ENCODE measurements around the gene AUTS2.

AUTS2 gene

GRCh38 chr7:69937097-69937496 is 338.8 kb downstream of the AUTS2 start:
- Mint-ChIP-seq H3K27me3 (ENCODE audit: low read depth) (no peaks in the 10 kb centered on the region), H3K4me3 (no peak overlapping the region), H3K9me3 (no peaks in the 10 kb centered on the region), H3K27ac (no peak overlapping the region), H3K36me3 (ENCODE audit: low read depth) (no peaks in the 10 kb centered on the region), H3K4me1 (peaks cover 31% of the 10 kb centered on the region)
- TF ChIP-seq CTCF (IDR thresholded peaks at IDR 0.05; ENCODE audit: unreplicated experiment in 3 of 3): no peak

- no peaks in the 10 kb centered on the region for H3K9me3 Mint-ChIP-seq
- no peak overlapping the region for H3K27ac Mint-ChIP-seq
- H3K4me1 Mint-ChIP-seq: peaks cover 30% of the 10 kb centered on the region
- H3K36me3 Mint-ChIP-seq (ENCODE audit: low read depth): no peaks in the 10 kb centered on the region
- H3K4me3 Mint-ChIP-seq: no peak overlapping the region
- no peak for TF ChIP-seq CTCF (IDR thresholded peaks at IDR 0.05; ENCODE audit: unreplicated experiment in 3 of 3)
- H3K27me3 Mint-ChIP-seq (ENCODE audit: low read depth): no peaks in the 10 kb centered on the region
Observed at GRCh38 chr7:69939317-69939716, 341.0 kb downstream of the AUTS2 start.

- H3K27ac Mint-ChIP-seq: no peak overlapping the region
- no peak for TF ChIP-seq CTCF (IDR thresholded peaks at IDR 0.05; ENCODE audit: unreplicated experiment in 3 of 3)
Observed at GRCh38 chr7:69941077-69941651, 342.9 kb downstream of the AUTS2 start.

GRCh38 chr7:69942573-69942972 is 344.3 kb downstream of the AUTS2 start:
- Mint-ChIP-seq H3K27ac (no peak overlapping the region), H3K4me3 (no peak overlapping the region), H3K36me3 (ENCODE audit: low read depth) (no peaks in the 10 kb centered on the region), H3K4me1 (peaks cover 20% of the 10 kb centered on the region), H3K27me3 (ENCODE audit: low read depth) (no peaks in the 10 kb centered on the region), H3K9me3 (no peaks in the 10 kb centered on the region)
- no peak for TF ChIP-seq CTCF (IDR thresholded peaks at IDR 0.05; ENCODE audit: unreplicated experiment in 3 of 3)

More at GRCh38 chr7:69941077-69941651, 342.9 kb downstream of the AUTS2 start:
- Mint-ChIP-seq H3K36me3 (ENCODE audit: low read depth) (no peaks in the 10 kb centered on the region), H3K9me3 (no peaks in the 10 kb centered on the region), H3K4me3 (no peak overlapping the region), H3K27me3 (ENCODE audit: low read depth) (no peaks in the 10 kb centered on the region), H3K4me1 (peaks cover 20% of the 10 kb centered on the region)

- no peak for TF ChIP-seq CTCF (IDR thresholded peaks at IDR 0.05; ENCODE audit: unreplicated experiment in 3 of 3)
- H3K4me1 Mint-ChIP-seq: peaks cover 9% of the 10 kb centered on the region
- no peak overlapping the region for H3K4me3 Mint-ChIP-seq
- H3K27ac Mint-ChIP-seq: no peak overlapping the region
- H3K36me3 Mint-ChIP-seq (ENCODE audit: low read depth): no peaks in the 10 kb centered on the region
- no peaks in the 10 kb centered on the region for H3K9me3 Mint-ChIP-seq
- no peaks in the 10 kb centered on the region for H3K27me3 Mint-ChIP-seq (ENCODE audit: low read depth)
Observed at GRCh38 chr7:69946901-69947300, 348.6 kb downstream of the AUTS2 start.

GRCh38 chr7:69947998-69948397 is 349.7 kb downstream of the AUTS2 start:
- no peak overlapping the region for H3K27ac Mint-ChIP-seq
- H3K4me1 Mint-ChIP-seq: peaks cover 14% of the 10 kb centered on the region
- no peak overlapping the region for H3K4me3 Mint-ChIP-seq
- no peaks in the 10 kb centered on the region for H3K36me3 Mint-ChIP-seq (ENCODE audit: low read depth)
- H3K9me3 Mint-ChIP-seq: no peaks in the 10 kb centered on the region
- no peaks in the 10 kb centered on the region for H3K27me3 Mint-ChIP-seq (ENCODE audit: low read depth)
- no peak for TF ChIP-seq CTCF (IDR thresholded peaks at IDR 0.05; ENCODE audit: unreplicated experiment in 3 of 3)
